Stimulated activated CD8-positive, alpha-beta memory T cell treated with anti-CD3 and anti-CD28 coated beads, Interleukin-15, amount 100 ng/mL, for 1 hour (primary cell): Measurements from ENCODE around the gene SAFB2.

Experiments
- DNase-seq: peaks from one replicate; pipeline ENCODE4 v3.0.0-alpha.2; 2020; ENCODE audit warnings: low read depth

The SAFB2 gene

GRCh38 chr19:5579697-5580096 lies 42.9 kb downstream of the SAFB2 start:
- no peak for DNase-seq

GRCh38 chr19:5579286-5579685 lies 43.3 kb downstream of the SAFB2 start:
- no peak for DNase-seq

GRCh38 chr19:5578097-5578846 lies 44.3 kb downstream of the SAFB2 start:
- peak; percentile 56 for DNase-seq

GRCh38 chr19:5575590-5575989 lies 47.0 kb downstream of the SAFB2 start:
- DNase-seq = no peak

GRCh38 chr19:5572556-5573286 lies 49.9 kb downstream of the SAFB2 start:
- no peak for DNase-seq

- no peak for DNase-seq
Observed at GRCh38 chr19:5571777-5572176, 50.8 kb downstream of the SAFB2 start.

- DNase-seq = no peak
Observed at GRCh38 chr19:5567970-5568407, 54.6 kb downstream of the SAFB2 start.

- DNase-seq = no peak
Observed at GRCh38 chr19:5567360-5567969, 55.1 kb downstream of the SAFB2 start, which contains the start of gene TINCR. Gene TINCR (minus strand): TSS chr19:5567953.

GRCh38 chr19:5564930-5565329 lies 57.6 kb downstream of the SAFB2 start:
- DNase-seq = no peak

GRCh38 chr19:5563935-5564612 lies 58.5 kb downstream of the SAFB2 start:
- no peak for DNase-seq

- DNase-seq = no peak
Observed at GRCh38 chr19:5563008-5563431, 59.6 kb downstream of the SAFB2 start.

- DNase-seq = no peak
Observed at GRCh38 chr19:5562280-5562679, 60.3 kb downstream of the SAFB2 start.

GRCh38 chr19:5561559-5561958 lies 61.0 kb downstream of the SAFB2 start:
- no peak for DNase-seq

- no peak for DNase-seq
Observed at GRCh38 chr19:5560156-5560555, 62.4 kb downstream of the SAFB2 start.

GRCh38 chr19:5559804-5560133 lies 62.8 kb downstream of the SAFB2 start:
- no peak for DNase-seq

- no peak for DNase-seq
Observed at GRCh38 chr19:5558101-5558621, 64.4 kb downstream of the SAFB2 start.

GRCh38 chr19:5557691-5558090 lies 64.9 kb downstream of the SAFB2 start:
- no peak for DNase-seq

- DNase-seq = no peak
Observed at GRCh38 chr19:5554828-5555227, 67.7 kb downstream of the SAFB2 start.

GRCh38 chr19:5553892-5554291 lies 68.7 kb downstream of the SAFB2 start:
- no peak for DNase-seq

- no peak for DNase-seq
Observed at GRCh38 chr19:5547881-5548280, 74.7 kb downstream of the SAFB2 start.

GRCh38 chr19:5545984-5546383 lies 76.6 kb downstream of the SAFB2 start:
- no peak for DNase-seq

- no peak for DNase-seq
Observed at GRCh38 chr19:5545051-5545450, 77.5 kb downstream of the SAFB2 start.
